ENCODE data around the gene GYS1.

GYS1 gene

GRCh38 chr19:48988860-48989259, 4.2 kb downstream of the GYS1 start:
- DNase-seq (ENCODE audit: low read depth in 2 of 2), result no peak

- DNase-seq (ENCODE audit: low read depth in 2 of 2), result no peak
These were observed 4.8 kb downstream of the GYS1 start for GRCh38 chr19:48988286-48988685.

- no peak for DNase-seq (ENCODE audit: low read depth in 2 of 2)
These were observed 5.8 kb downstream of the GYS1 start for GRCh38 chr19:48987323-48987722.

- DNase-seq (ENCODE audit: low read depth in 2 of 2), result no peak
These were observed 6.9 kb downstream of the GYS1 start for GRCh38 chr19:48986211-48986610.

- DNase-seq (ENCODE audit: low read depth in 2 of 2), result no peak
These were observed 7.4 kb downstream of the GYS1 start for GRCh38 chr19:48985711-48986110.

- DNase-seq (ENCODE audit: low read depth in 2 of 2), result no peak
These were observed 10.8 kb downstream of the GYS1 start for GRCh38 chr19:48982280-48982679.

GRCh38 chr19:48977061-48977460, 16.0 kb downstream of the GYS1 start:
- no peak for DNase-seq (ENCODE audit: low read depth in 2 of 2)

- DNase-seq (ENCODE audit: low read depth in 2 of 2), result no peak
These were observed 16.9 kb downstream of the GYS1 start for GRCh38 chr19:48975947-48976847.

- peak; percentile 78 to 83 for DNase-seq (ENCODE audit: low read depth in 2 of 2)
These were observed 22.1 kb downstream of the GYS1 start for GRCh38 chr19:48970923-48971395.

GRCh38 chr19:48970139-48970766, 22.9 kb downstream of the GYS1 start:
- DNase-seq (ENCODE audit: low read depth in 2 of 2), result no peak

GRCh38 chr19:48969276-48970138, 23.6 kb downstream of the GYS1 start:
- DNase-seq (ENCODE audit: low read depth in 2 of 2), result no peak

- no peak for DNase-seq (ENCODE audit: low read depth in 2 of 2)
These were observed 24.3 kb downstream of the GYS1 start for GRCh38 chr19:48968813-48969218.

GRCh38 chr19:48968179-48968661, 24.9 kb downstream of the GYS1 start:
- no peak for DNase-seq (ENCODE audit: low read depth in 2 of 2)

GRCh38 chr19:48967346-48968178, 25.5 kb downstream of the GYS1 start:
- DNase-seq (ENCODE audit: low read depth in 2 of 2), result no peak

GRCh38 chr19:48966541-48967345, 26.4 kb downstream of the GYS1 start:
- DNase-seq (ENCODE audit: low read depth in 2 of 2), result no peak

GRCh38 chr19:48965806-48966540, 27.1 kb downstream of the GYS1 start:
- peak; percentile 86 to 88 for DNase-seq (ENCODE audit: low read depth in 2 of 2)

- peak; percentile 86 to 90 for DNase-seq (ENCODE audit: low read depth in 2 of 2)
These were observed 27.9 kb downstream of the GYS1 start, which contains the start of gene FTL for GRCh38 chr19:48965040-48965805. TSS of gene FTL (plus strand) at chr19:48965309. CDS start at chr19:48965508, 199 bp downstream.

- no peak for DNase-seq (ENCODE audit: low read depth in 2 of 2)
These were observed 28.7 kb downstream of the GYS1 start for GRCh38 chr19:48964205-48965039.

All from stimulated activated CD4-positive, alpha-beta T cell treated with anti-CD3 and anti-CD28 coated beads, Interleukin-4, amount 100 ng/mL, for 48 hours (primary cell).